B cell (primary cell): ENCODE results near the gene DNAAF5. TPM values are rescaled to one million over a fixed set of nuclear protein-coding genes. Genes with fewer than 3 reads are reported as not detected.

ENCODE experiments used
- ATAC-seq: fragments of 200-7000 bp; cut with Tn5 transposase; one replicate; pipeline ENCODE4 v1.10.0; 2021; ENCODE audit warnings: low read depth, mild to moderate bottlenecking, moderate number of reproducible peaks, moderate library complexity
- CTCF ChIA-PET: fragments of 350-600 bp; sonication (Branson Sonifier 250); formaldehyde crosslinking; loops from one replicate; lab custom pipeline; 2021; ENCODE audit warnings: antibody characterized with exemption, inconsistent platforms; lab: Charles Lee
- POLR2A ChIA-PET: fragments of 350-600 bp; sonication (Branson Sonifier 250); formaldehyde crosslinking; loops from one replicate; lab custom pipeline; 2021; ENCODE audit warnings: antibody characterized with exemption; lab: Charles Lee
- DNase-seq: peaks from one replicate; pipeline ENCODE4 v3.0.0; 2013
- H2AFZ ChIP-seq: 2 replicates; pipeline ENCODE4 v1.6.1; 2012; ENCODE audit warnings: mild to moderate bottlenecking, low read depth, low read length; ENCODE audit not compliant: insufficient read depth, poor library complexity, severe bottlenecking
- H3K27ac ChIP-seq, 2 donors: 1 replicate in 1 of 2; 2 replicates in 1 of 2; pipeline ENCODE4 v1.5.1; 2012 to 2013; ENCODE audit warnings: low read length in 2 of 2, mild to moderate bottlenecking in 2 of 2, moderate library complexity in 1 of 2
- H3K27me3 ChIP-seq, 4 experiments: fragments of 200-600 bp in 1 of 4; sonication (generic) in 1 of 4; replicated peaks in 1 of 4; 1 replicate in 2 of 4; 2 replicates in 2 of 4; pipeline versions ENCODE4 v1.6.1 to v1.7.0; 2013 to 2016; ENCODE audit warnings: low read length in 3 of 4, mild to moderate bottlenecking in 2 of 4, mixed read lengths in 1 of 4, moderate library complexity in 1 of 4; ENCODE audit not compliant: insufficient read depth in 4 of 4, control insufficient read depth in 3 of 4; ENCODE audit errors: control extremely low read depth in 1 of 4
- H3K36me3 ChIP-seq, 2 experiments: replicated peaks in 1 of 2; 1 replicate in 1 of 2; 2 replicates in 1 of 2; pipeline versions ENCODE4 v1.6.1 to v1.7.1; 2013; ENCODE audit warnings: low read length in 1 of 2; ENCODE audit not compliant: insufficient read depth in 2 of 2, control insufficient read depth in 1 of 2; ENCODE audit errors: control extremely low read depth in 1 of 2, extremely low read depth in 1 of 2
- H3K4me1 ChIP-seq, 2 donors: fragments of 200-600 bp in 1 of 2; sonication (generic) in 1 of 2; 1 replicate in 1 of 2; 2 replicates in 1 of 2; pipeline versions ENCODE4 v1.5.1 to v1.6.1; 2013 to 2017; ENCODE audit warnings: low read length in 2 of 2; ENCODE audit not compliant: control insufficient read depth in 2 of 2, insufficient read depth in 2 of 2
- H3K4me2 ChIP-seq: replicated peaks from 2 replicates; pipeline ENCODE3; 2012; ENCODE audit warnings: mild to moderate bottlenecking, low read depth, low read length; ENCODE audit not compliant: poor library complexity, severe bottlenecking
- H3K4me3 ChIP-seq, 5 experiments: fragments of 200-600 bp in 1 of 5; sonication (generic) in 1 of 5; 1 replicate in 3 of 5; 2 replicates in 2 of 5; pipeline versions ENCODE4 v1.5.1 to v1.7.0; 2011 to 2016; ENCODE audit warnings: low read length in 4 of 5, mild to moderate bottlenecking in 4 of 5, low read depth in 2 of 5, control low read depth in 1 of 5, moderate library complexity in 1 of 5; ENCODE audit not compliant: insufficient read depth in 1 of 5; ENCODE audit errors: control extremely low read depth in 1 of 5, extremely low read depth in 1 of 5
- H3K79me2 ChIP-seq: fragments of 200-600 bp; sonication (generic); one replicate; pipeline ENCODE4 v1.6.0; 2016; ENCODE audit warnings: low read length; ENCODE audit not compliant: control insufficient read depth, insufficient read depth
- H3K9ac ChIP-seq: fragments of 200-600 bp; sonication (generic); 2 replicates; pipeline ENCODE4 v1.6.1; 2017; ENCODE audit warnings: mild to moderate bottlenecking, low read length, moderate library complexity
- H3K9me3 ChIP-seq, 3 donors: one replicate each; pipeline versions ENCODE4 v1.6.1 to v1.7.1; 2013; ENCODE audit warnings: low read length in 2 of 3; ENCODE audit not compliant: control insufficient read depth in 2 of 3, insufficient read depth in 1 of 3; ENCODE audit errors: control extremely low read depth in 1 of 3
- H4K20me1 ChIP-seq: 2 replicates; pipeline ENCODE4 v1.6.0; 2012; ENCODE audit warnings: mild to moderate bottlenecking, low read length; ENCODE audit not compliant: insufficient read depth, control insufficient read depth, poor library complexity, severe bottlenecking
- H3K27ac Mint-ChIP-seq: one replicate; pipeline ENCODE4 v1.8.0; 2021; ENCODE audit warnings: mixed read lengths
- H3K27me3 Mint-ChIP-seq: one replicate; pipeline ENCODE4 v1.8.0; 2021; ENCODE audit warnings: mixed read lengths
- H3K4me1 Mint-ChIP-seq: one replicate; pipeline ENCODE4 v1.8.0; 2021; ENCODE audit warnings: mixed read lengths
- H3K4me3 Mint-ChIP-seq: one replicate; pipeline ENCODE4 v1.8.0; 2021; ENCODE audit warnings: mixed read lengths
- H3K9me3 Mint-ChIP-seq: one replicate; pipeline ENCODE4 v1.8.0; 2022; ENCODE audit warnings: mixed read lengths; ENCODE audit not compliant: insufficient read depth
- CTCF ChIP-seq: fragments of 200-600 bp; IDR thresholded peaks from one replicate; pipeline ENCODE4 v1.8.0; 2022; ENCODE audit warnings: antibody characterized with exemption, mild to moderate bottlenecking
- EZH2 ChIP-seq: IDR thresholded peaks from 2 replicates; pipeline ENCODE4 v1.6.1; 2012; ENCODE audit warnings: borderline replicate concordance, low read depth, mild to moderate bottlenecking, moderate library complexity, low read length; ENCODE audit not compliant: insufficient read depth, poor library complexity, severe bottlenecking
- WGBS: methylation state at CpG from one replicate; pipeline ENCODE4 v1.1.5; 2013; ENCODE audit warnings: missing lambda C conversion rate; ENCODE audit not compliant: insufficient coverage; 5-methylcytosine and 5-hydroxymethylcytosine counted together
- intact Hi-C: fragments of 100-400 bp; cut with micrococcal nuclease; formaldehyde crosslinking; loops from one replicate; pipeline ENCODE4 v1.10.0; 2022
- polyA plus RNA-seq: library from polyadenylated mRNA; depleted of rRNA; stranded (reverse); fragments of >200 nt; gene quantifications from 2 replicates; pipeline ENCODE4 v1.2.3, GENCODE V29; 2012
- total RNA-seq, 2 donors: library from RNA; stranded (reverse); fragments of 120-200 nt in 1 of 2; gene quantifications; 1 replicate in 1 of 2; 2 replicates in 1 of 2; pipeline versions ENCODE4 v1.2.3 to v1.2.4, GENCODE V29; 2013 to 2022

The DNAAF5 gene
- total and polyA plus RNA-seq, 2 donors (not counting 1 experiment from before 2014, with no cell fraction given) = 18.0 to 21.4 TPM

DNA sequence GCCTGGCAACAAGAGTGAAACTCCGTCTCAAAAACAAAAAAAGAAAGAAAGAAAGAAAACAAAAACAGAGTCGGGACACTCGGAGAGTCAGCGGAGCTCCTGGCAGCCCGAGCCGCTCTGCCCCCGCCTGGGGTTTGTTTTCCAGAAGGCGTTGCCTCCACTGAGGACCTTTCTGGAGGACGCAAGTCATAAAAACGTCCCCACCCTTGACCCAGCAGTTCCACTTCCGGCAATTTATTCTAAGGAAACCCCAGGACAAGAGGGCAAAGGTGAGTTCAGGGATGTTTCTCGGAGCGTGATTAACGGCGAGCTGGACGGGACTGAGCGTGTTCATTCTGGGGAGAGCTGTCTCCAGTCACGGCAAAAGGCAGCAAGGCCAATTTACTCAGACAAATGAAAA is 78.8 kb downstream of the DNAAF5 start:
- peaks cover 0 to 5% (median 0%) of the 10 kb centered on the region in 3 donors for H3K9me3 ChIP-seq
- intact Hi-C loops = no loop called here
- H3K4me3 Mint-ChIP-seq = no peak overlapping the region
- CTCF ChIA-PET = no interaction called here
- H3K27me3 ChIP-seq = no peaks in the 10 kb centered on the region
- peaks cover 3% of the 10 kb centered on the region for H3K9me3 Mint-ChIP-seq
- H3K27me3 Mint-ChIP-seq = no peaks in the 10 kb centered on the region
- 71% methylated on average over 13 of the region's 18 CpGs for WGBS
- H2AFZ ChIP-seq = no peak overlapping the region
- DNase-seq (no peak), ATAC-seq (no peak)
- POLR2A ChIA-PET = no interaction called here
- H3K27ac ChIP-seq = no peak overlapping the region
- H3K4me3 ChIP-seq = no peak overlapping the region
- H3K79me2 ChIP-seq = no peaks in the 10 kb centered on the region
- H4K20me1 ChIP-seq = no peaks in the 10 kb centered on the region
- TF ChIP-seq EZH2 = no peak
- TF ChIP-seq CTCF = no peak
- no peak overlapping the region for H3K9ac ChIP-seq
- H3K4me1 Mint-ChIP-seq = no peaks in the 10 kb centered on the region
- H3K27ac Mint-ChIP-seq = no peak overlapping the region
- no peak overlapping the region for H3K4me2 ChIP-seq
- H3K36me3 ChIP-seq = no peaks in the 10 kb centered on the region
- no peaks in the 10 kb centered on the region for H3K4me1 ChIP-seq

DNA sequence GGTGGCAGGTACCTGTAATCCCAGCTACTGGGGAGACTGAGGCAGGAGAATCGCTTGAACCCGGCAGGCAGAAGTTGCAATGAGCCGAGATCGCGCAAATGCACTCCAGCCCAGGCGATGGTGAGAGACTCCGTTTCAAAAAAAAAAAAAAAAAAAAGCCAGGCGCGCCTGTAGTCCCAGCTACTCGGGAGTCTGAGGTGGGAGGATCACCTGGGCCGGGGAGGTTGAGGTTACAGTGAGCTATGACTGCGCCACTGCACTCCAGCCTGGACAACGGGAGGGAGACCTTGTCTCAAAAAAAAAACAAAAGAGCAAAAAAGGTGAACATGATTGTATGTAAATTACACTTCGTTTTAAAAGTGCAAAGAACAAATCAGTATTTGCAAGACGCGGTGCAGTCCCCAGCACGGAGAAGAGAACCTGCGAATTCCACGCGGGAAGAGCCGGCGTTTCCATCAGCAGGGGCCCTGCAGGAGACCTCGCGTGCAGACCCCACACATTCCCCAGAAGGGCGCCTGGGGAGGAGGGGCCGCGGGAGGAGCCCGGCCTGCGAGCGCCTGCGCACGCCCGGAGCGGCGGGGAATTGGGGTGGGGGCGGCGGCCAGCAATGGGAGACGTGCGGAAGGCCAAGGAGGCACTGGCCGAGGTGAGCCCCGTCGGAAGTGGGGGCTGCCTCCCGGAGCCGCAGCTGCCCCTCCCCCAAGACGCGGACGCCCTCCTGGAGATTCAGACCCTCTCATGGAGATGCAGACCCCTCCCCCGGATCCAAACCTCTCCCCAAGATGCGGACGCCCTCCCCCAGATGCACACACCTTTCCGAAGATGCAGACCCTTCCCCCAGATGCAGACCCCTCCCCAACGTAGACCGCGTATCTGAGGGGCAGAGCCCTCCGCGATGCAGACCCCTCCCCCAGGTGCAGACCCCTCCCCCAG is 89.1 kb downstream of the DNAAF5 start:
- Histone ChIP-seq H3K36me3 (no peaks in the 10 kb centered on the region), H3K9ac (peak overlapping the region; percentile 75), H3K9me3 (no peaks in the 10 kb centered on the region), H4K20me1 (peaks cover 35% of the 10 kb centered on the region), H3K4me2 (peak overlapping the region; percentile 94), H3K27me3 (no peaks in the 10 kb centered on the region), H3K27ac (no peak overlapping the region), H2AFZ (peak overlapping the region; percentile 76), H3K79me2 (peaks cover 38% of the 10 kb centered on the region), H3K4me1 (peaks cover 26 to 43% of the 10 kb centered on the region in 2 donors), H3K4me3 (peak overlapping the region; percentile 33 to 67 (median 59))
- intact Hi-C loops = loop anchor here (10.0 kb wide), 1 partner anchor 91 kb away; the partner anchor contains the start of genes DNAAF5 and PRKAR1B
- Mint-ChIP-seq H3K27me3 (no peaks in the 10 kb centered on the region), H3K4me1 (peaks cover 51% of the 10 kb centered on the region), H3K27ac (peak overlapping the region; percentile 79), H3K9me3 (no peaks in the 10 kb centered on the region), H3K4me3 (peak overlapping the region; percentile 86)
- POLR2A ChIA-PET = interaction anchor here (0.6 to 1.6 kb wide), 3 partner anchors 17 to 1957 kb away, joined by 4 to 8 read pairs (median 5); partner anchors contain the start of gene SUN1
- CTCF ChIA-PET = interaction anchor here (0.6 kb wide), 1 partner anchor 9 kb away, joined by 3 read pairs; no protein-coding TSS in a partner anchor
- WGBS = 18% methylated on average over 50 of the region's 56 CpGs
- ATAC-seq (no peak), DNase-seq (peak; percentile 47)
- TF ChIP-seq CTCF = no peak
- no peak for TF ChIP-seq EZH2
